Measurements from ENCODE around the gene EPS8.
A peak's percentile ranks its signal among the peaks of the same experiment; 100 is the strongest.

Gene EPS8

GRCh38 chr12:15583804-15584203, 205.4 kb downstream of the EPS8 start:
- TF ChIP-seq CTCF (IDR thresholded peaks at IDR 0.05; ENCODE audit: low read depth, low read length) = no peak
- DNase-seq (ENCODE audit: low read depth in 2 of 2) = no peak
- no peak overlapping the region for H3K4me3 ChIP-seq (replicated peaks in 1 of 2; ENCODE audit: low read depth in 2 of 2, low read length in 2 of 2)

GRCh38 chr12:15581006-15581405, 208.2 kb downstream of the EPS8 start:
- peak in 1 of 2 donors; percentile 58 for DNase-seq (ENCODE audit: low read depth in 2 of 2)
- no peak overlapping the region for H3K4me3 ChIP-seq (replicated peaks in 1 of 2; ENCODE audit: low read depth in 2 of 2, low read length in 2 of 2)
- no peak for TF ChIP-seq CTCF (IDR thresholded peaks at IDR 0.05; ENCODE audit: low read depth, low read length)

- no peak overlapping the region for H3K4me3 ChIP-seq (replicated peaks in 1 of 2; ENCODE audit: low read depth in 2 of 2, low read length in 2 of 2)
- no peak for TF ChIP-seq CTCF (IDR thresholded peaks at IDR 0.05; ENCODE audit: low read depth, low read length)
- DNase-seq (ENCODE audit: low read depth in 2 of 2) = no peak
Measured at GRCh38 chr12:15580431-15580830, 208.8 kb downstream of the EPS8 start.

- no peak overlapping the region for H3K4me3 ChIP-seq (replicated peaks in 1 of 2; ENCODE audit: low read depth in 2 of 2, low read length in 2 of 2)
- no peak for TF ChIP-seq CTCF (IDR thresholded peaks at IDR 0.05; ENCODE audit: low read depth, low read length)
- DNase-seq (ENCODE audit: low read depth in 2 of 2) = no peak
Measured at GRCh38 chr12:15575671-15576541, 213.3 kb downstream of the EPS8 start.

GRCh38 chr12:15574353-15574752, 214.8 kb downstream of the EPS8 start:
- DNase-seq (ENCODE audit: low read depth in 2 of 2) = no peak
- H3K4me3 ChIP-seq (replicated peaks in 1 of 2; ENCODE audit: low read depth in 2 of 2, low read length in 2 of 2) = no peak overlapping the region
- TF ChIP-seq CTCF (IDR thresholded peaks at IDR 0.05; ENCODE audit: low read depth, low read length) = no peak

Measured in cardiac fibroblast (primary cell).